Stimulated activated CD8-positive, alpha-beta memory T cell treated with anti-CD3 and anti-CD28 coated beads, Interleukin-4, amount 100 ng/mL, for 48 hours (primary cell): ENCODE data around the gene CSNK2A3.

Experiments used
- DNase-seq: peaks from one replicate; pipeline ENCODE4 v3.0.0-alpha.2; 2020

CSNK2A3 gene

GRCh38 chr11:11334607-11335006 is 18.4 kb downstream of the CSNK2A3 start:
- DNase-seq = no peak

GRCh38 chr11:11332141-11332710 is 20.8 kb downstream of the CSNK2A3 start:
- DNase-seq = no peak

GRCh38 chr11:11329062-11329806 is 23.8 kb downstream of the CSNK2A3 start:
- DNase-seq = no peak

- no peak for DNase-seq
Observed at GRCh38 chr11:11324090-11324489, 29.0 kb downstream of the CSNK2A3 start.

GRCh38 chr11:11322101-11322500 is 30.9 kb downstream of the CSNK2A3 start:
- DNase-seq = no peak

DNA sequence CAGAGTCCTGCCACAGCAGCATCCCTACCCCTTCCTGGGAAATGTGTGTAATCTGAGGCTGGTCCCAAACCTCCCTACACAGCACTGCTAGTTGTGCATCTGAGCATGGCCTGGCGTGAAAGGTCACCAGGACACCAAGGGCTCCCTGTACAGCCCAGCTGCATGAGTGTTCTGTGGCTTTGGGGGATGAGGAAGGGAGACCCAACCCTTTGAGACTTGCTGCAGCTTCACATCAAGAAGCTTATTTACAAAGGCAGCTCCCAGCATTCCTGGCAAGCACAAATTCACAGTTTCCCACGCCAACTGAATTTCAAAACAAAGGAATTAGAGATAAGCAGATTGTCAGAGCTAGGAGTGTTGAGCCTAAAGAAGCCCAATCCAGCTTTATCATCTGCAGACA is 32.2 kb downstream of the CSNK2A3 start:
- no peak for DNase-seq

DNA sequence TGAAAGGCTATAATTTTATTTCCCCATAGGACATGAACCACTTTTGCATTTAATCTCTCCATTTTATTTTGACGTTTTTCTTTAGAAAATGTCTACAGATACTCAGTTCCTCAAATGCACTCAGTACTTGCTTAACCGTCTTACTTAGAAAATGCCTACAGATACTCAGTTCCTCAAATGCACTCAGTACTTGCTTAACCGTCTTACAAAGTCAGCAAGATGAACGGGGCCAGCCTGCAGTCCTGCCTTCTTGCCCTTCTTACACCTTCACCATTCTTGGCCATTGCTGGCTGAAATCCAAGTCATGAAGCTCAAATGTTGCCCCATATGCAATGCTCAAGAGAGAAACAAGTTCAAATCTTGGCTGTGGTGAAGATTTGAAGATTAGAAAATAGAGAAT is 34.1 kb downstream of the CSNK2A3 start:
- DNase-seq = no peak

DNA sequence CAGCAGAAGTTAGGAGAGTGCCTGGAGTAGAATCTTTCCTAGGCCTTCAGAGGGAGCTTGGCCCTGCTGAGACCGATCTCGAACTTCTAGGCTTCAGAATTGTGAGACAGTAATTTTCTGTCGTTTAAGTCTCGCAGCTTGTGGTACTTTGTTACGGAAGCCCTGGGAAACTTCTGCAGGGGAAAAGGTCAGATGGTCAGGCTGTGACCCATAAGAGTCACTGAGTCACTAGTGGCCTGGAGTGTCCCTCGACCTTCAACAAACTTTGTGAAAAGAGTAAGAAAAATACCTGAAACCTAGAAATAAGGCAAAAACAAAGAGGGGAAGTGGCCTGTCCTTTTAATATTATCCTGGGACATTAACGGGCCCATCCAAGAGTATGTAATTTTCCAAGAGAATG is 34.6 kb downstream of the CSNK2A3 start:
- DNase-seq = no peak

- no peak for DNase-seq
Observed at GRCh38 chr11:11316651-11317230, 36.3 kb downstream of the CSNK2A3 start.

DNA sequence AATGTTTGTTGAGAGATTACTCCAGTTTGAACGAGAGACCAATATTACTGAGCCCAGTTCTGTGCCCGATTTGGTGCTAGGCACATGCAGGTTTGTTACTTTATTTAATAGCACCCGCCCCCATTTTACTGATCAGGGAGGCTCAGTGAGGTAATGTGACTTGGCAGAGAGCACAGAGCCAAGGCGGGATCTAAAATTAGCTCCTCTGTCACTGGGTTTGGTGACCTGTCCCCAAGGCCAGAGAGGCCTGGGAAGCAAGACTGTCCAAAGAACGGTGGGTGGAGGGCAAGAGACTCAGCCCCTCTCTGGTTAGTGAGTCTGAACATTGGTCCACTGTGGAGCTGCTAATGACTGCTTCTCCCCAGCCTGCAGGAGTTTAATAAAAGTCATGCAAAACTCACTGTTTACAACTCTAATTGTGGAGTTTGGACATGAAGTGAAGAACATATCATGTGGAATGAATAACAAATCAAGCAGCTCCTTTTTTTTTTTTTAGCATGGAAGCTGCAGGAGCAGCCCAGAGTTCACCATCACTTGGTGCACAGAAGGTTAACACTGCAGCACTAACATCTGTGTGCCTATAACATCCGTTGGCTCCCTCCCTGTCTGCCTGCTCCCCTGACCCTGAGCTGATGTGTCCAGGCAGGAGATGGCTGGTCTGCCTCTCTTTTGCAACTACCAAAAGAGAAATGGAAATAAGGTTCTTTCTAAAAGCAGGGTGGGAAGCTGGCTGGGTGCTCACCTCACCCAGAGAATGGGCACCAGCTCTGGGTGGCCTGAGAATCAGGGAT is 39.0 kb downstream of the CSNK2A3 start:
- no peak for DNase-seq

GRCh38 chr11:11313426-11313825 is 39.6 kb downstream of the CSNK2A3 start:
- DNase-seq = no peak

- DNase-seq = no peak
Observed at GRCh38 chr11:11312738-11313137, 40.3 kb downstream of the CSNK2A3 start.

GRCh38 chr11:11311169-11311568 is 41.9 kb downstream of the CSNK2A3 start:
- no peak for DNase-seq

DNA sequence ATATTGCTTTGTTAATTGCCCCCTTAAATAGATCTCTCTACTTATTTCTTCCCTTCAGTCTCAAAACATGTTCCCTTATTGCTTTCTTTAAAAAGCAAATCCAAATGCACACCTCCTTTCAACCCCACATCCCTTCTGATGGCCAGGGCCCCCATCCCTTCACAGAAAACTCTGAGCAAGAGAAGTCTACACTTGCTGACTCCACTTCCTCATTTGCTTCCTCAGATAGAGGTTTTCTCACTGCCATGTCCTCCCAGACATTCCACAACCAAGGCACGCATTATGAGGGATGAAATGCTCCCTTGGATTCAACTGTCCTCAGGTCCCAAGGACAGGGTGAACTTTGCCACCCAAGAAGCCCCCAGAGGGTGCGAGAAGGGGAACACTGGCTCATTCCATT is 43.1 kb downstream of the CSNK2A3 start:
- no peak for DNase-seq

DNA sequence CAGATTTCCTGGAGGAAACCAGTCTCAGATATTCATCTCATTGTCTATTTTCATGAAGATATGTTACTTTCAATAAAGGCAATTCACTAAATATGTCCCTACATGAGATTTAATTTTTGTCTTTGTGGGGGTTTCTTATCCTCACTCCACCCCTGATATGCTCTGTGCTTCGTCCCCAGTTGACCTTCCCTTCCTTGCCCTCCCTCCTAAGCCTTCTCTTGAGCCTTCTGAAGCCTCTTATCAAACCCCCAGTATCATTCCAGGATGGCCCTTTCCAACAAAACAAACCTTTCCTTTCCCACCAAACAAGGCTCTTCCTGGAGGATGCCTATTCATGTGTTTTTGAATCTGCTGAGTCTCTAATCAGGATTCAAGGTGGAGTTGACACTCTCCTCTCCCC is 44.8 kb downstream of the CSNK2A3 start:
- DNase-seq = no peak

- no peak for DNase-seq
Observed at GRCh38 chr11:11306855-11307254, 46.2 kb downstream of the CSNK2A3 start.

DNA sequence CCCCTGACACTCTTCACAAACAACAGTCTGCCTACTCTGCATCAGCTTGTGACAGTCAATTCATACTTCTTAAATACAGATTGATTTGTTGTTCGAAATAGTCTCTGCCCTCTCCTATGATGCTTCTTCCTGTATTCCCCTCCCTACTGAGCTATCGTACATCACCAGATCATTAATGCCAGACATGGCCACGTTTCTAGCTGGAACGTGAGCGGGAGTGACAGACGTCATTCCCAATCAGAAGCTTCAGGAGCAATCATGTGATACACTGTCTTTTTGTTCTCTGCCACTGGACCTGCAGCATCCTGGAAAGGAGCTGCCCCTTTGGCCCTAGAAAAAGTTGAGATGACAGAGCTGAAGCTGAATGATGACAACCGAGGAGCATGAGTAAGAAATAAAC is 48.5 kb downstream of the CSNK2A3 start:
- no peak for DNase-seq

- no peak for DNase-seq
Observed at GRCh38 chr11:11302565-11302964, 50.5 kb downstream of the CSNK2A3 start.
